H9 (cell line): ENCODE results near the gene ZFAND3. TPM values are rescaled to one million over a fixed set of nuclear protein-coding genes. Genes with fewer than 3 reads are reported as not detected.

ENCODE experiments used
- DNase-seq: peaks from one replicate; pipeline ENCODE4 v3.0.0-alpha.2; 2017
- H2AFZ ChIP-seq: one replicate; pipeline ENCODE4 v1.6.1; 2013; ENCODE audit warnings: mild to moderate bottlenecking, low read length, control low read depth, moderate library complexity
- H2AK5ac ChIP-seq: 2 replicates; pipeline ENCODE4 v1.6.1; 2013; ENCODE audit warnings: low read length, control low read depth, mixed read lengths; ENCODE audit not compliant: insufficient read length
- H2BK120ac ChIP-seq: one replicate; pipeline ENCODE4 v1.6.1; 2013; ENCODE audit warnings: low read depth, mild to moderate bottlenecking, low read length, control low read depth, inconsistent platforms; ENCODE audit not compliant: poor library complexity, severe bottlenecking
- H2BK12ac ChIP-seq: 2 replicates; pipeline ENCODE4 v1.6.1; 2013; ENCODE audit warnings: low read length, control low read depth, mixed read lengths, low read depth; ENCODE audit not compliant: insufficient read length
- H2BK15ac ChIP-seq: 2 replicates; pipeline ENCODE4 v1.6.1; 2013; ENCODE audit warnings: low read depth, low read length, control low read depth
- H2BK20ac ChIP-seq: one replicate; pipeline ENCODE4 v1.6.1; 2013; ENCODE audit warnings: low read depth, mild to moderate bottlenecking, low read length, control low read depth, inconsistent platforms; ENCODE audit not compliant: poor library complexity, severe bottlenecking
- H2BK5ac ChIP-seq: 2 replicates; pipeline ENCODE4 v1.6.1; 2013; ENCODE audit warnings: low read length, control low read depth, mixed read lengths; ENCODE audit not compliant: insufficient read length
- H3K14ac ChIP-seq: 2 replicates; pipeline ENCODE4 v1.6.1; 2013; ENCODE audit warnings: low read length, control low read depth; ENCODE audit not compliant: insufficient read depth
- H3K18ac ChIP-seq: 2 replicates; pipeline ENCODE4 v1.6.1; 2013; ENCODE audit warnings: low read depth, mild to moderate bottlenecking, mixed read lengths, low read length, control low read depth; ENCODE audit not compliant: insufficient read length
- H3K23ac ChIP-seq: 2 replicates; pipeline ENCODE4 v1.6.1; 2013; ENCODE audit warnings: low read length, control low read depth, mixed read lengths, low read depth; ENCODE audit not compliant: insufficient read length
- H3K23me2 ChIP-seq: 2 replicates; pipeline ENCODE4 v1.6.1; 2013; ENCODE audit warnings: low read depth, mild to moderate bottlenecking, mixed read lengths, low read length, control low read depth; ENCODE audit not compliant: insufficient read length, poor library complexity, severe bottlenecking
- H3K27ac ChIP-seq: 2 replicates; pipeline ENCODE4 v1.5.1; 2013; ENCODE audit warnings: low read length, control low read depth, mixed read lengths, low read depth; ENCODE audit not compliant: insufficient read length
- H3K27me3 ChIP-seq: 2 replicates; pipeline ENCODE4 v1.6.1; 2013; ENCODE audit warnings: low read length, control low read depth, inconsistent platforms; ENCODE audit not compliant: insufficient read depth
- H3K4ac ChIP-seq: 2 replicates; pipeline ENCODE4 v1.6.1; 2013; ENCODE audit warnings: low read depth, mild to moderate bottlenecking, control low read depth, inconsistent platforms, low read length, moderate library complexity
- H3K4me1 ChIP-seq: 2 replicates; pipeline ENCODE4 v1.6.1; 2013; ENCODE audit warnings: low read length, control low read depth, inconsistent platforms; ENCODE audit not compliant: insufficient read depth
- H3K4me2 ChIP-seq: 2 replicates; pipeline ENCODE4 v1.6.1; 2013; ENCODE audit warnings: low read length, control low read depth, mixed read lengths; ENCODE audit not compliant: insufficient read length, insufficient read depth
- H3K56ac ChIP-seq: 2 replicates; pipeline ENCODE4 v1.6.1; 2013; ENCODE audit warnings: low read depth, mild to moderate bottlenecking, mixed read lengths, low read length, control low read depth; ENCODE audit not compliant: insufficient read length
- H3K79me1 ChIP-seq: 2 replicates; pipeline ENCODE4 v1.6.1; 2013; ENCODE audit warnings: low read depth, mild to moderate bottlenecking, moderate library complexity, low read length, control low read depth, inconsistent platforms; ENCODE audit not compliant: insufficient read depth, poor library complexity, severe bottlenecking
- H3K79me2 ChIP-seq: 2 replicates; pipeline ENCODE4 v1.6.1; 2013; ENCODE audit warnings: low read length, control low read depth, inconsistent platforms; ENCODE audit not compliant: insufficient read depth
- H3K9ac ChIP-seq: 2 replicates; pipeline ENCODE4 v1.6.1; 2013; ENCODE audit warnings: low read length, control low read depth, mixed read lengths; ENCODE audit not compliant: insufficient read length; ENCODE audit errors: extremely low read depth
- H3K9me3 ChIP-seq: one replicate; pipeline ENCODE4 v1.6.1; 2013; ENCODE audit warnings: low read depth, low read length, inconsistent platforms; ENCODE audit not compliant: control insufficient read depth
- H3T11ph ChIP-seq: one replicate; pipeline ENCODE4 v1.6.1; 2013; ENCODE audit warnings: mild to moderate bottlenecking, low read length, control low read depth, inconsistent platforms
- H4K20me1 ChIP-seq: one replicate; pipeline ENCODE4 v1.6.1; 2013; ENCODE audit not compliant: control insufficient read depth, insufficient read length, insufficient read depth
- H4K5ac ChIP-seq: 2 replicates; pipeline ENCODE4 v1.6.1; 2013; ENCODE audit warnings: low read depth, mild to moderate bottlenecking, mixed read lengths, low read length, control low read depth; ENCODE audit not compliant: insufficient read length
- H4K8ac ChIP-seq: replicated peaks from 2 replicates; pipeline ENCODE4 v1.6.1; 2013; ENCODE audit warnings: low read length, control low read depth, mixed read lengths, low read depth; ENCODE audit not compliant: insufficient read length
- H4K91ac ChIP-seq: 2 replicates; pipeline ENCODE4 v1.6.1; 2013; ENCODE audit warnings: low read depth, mild to moderate bottlenecking, moderate library complexity, mixed read lengths, low read length, control low read depth; ENCODE audit not compliant: insufficient read length
- H3K27ac Mint-ChIP-seq, 3 experiments: 2 replicates in 2 of 3; 3 replicates in 1 of 3; pipeline ENCODE4 v1.8.0; 2020 to 2021; ENCODE audit warnings: mixed read lengths in 3 of 3, mild to moderate bottlenecking in 1 of 3, moderate library complexity in 1 of 3
- H3K27me3 Mint-ChIP-seq: 2 replicates; pipeline ENCODE4 v1.8.0; 2021; ENCODE audit warnings: low read depth, mild to moderate bottlenecking, moderate library complexity, mixed read lengths
- H3K36me3 Mint-ChIP-seq, 3 experiments: 2 replicates in 2 of 3; 3 replicates in 1 of 3; pipeline ENCODE4 v1.8.0; 2020 to 2021; ENCODE audit warnings: low read depth in 3 of 3, mixed read lengths in 3 of 3; ENCODE audit not compliant: insufficient read depth in 1 of 3
- H3K4me1 Mint-ChIP-seq, 2 experiments: 2 replicates each; pipeline ENCODE4 v1.8.0; 2020; ENCODE audit warnings: mixed read lengths in 2 of 2
- H3K4me3 Mint-ChIP-seq, 2 experiments: 2 replicates in 1 of 2; 3 replicates in 1 of 2; pipeline ENCODE4 v1.8.0; 2020 to 2021; ENCODE audit warnings: mild to moderate bottlenecking in 2 of 2, mixed read lengths in 2 of 2, moderate library complexity in 1 of 2
- H3K9me3 Mint-ChIP-seq, 2 experiments: 2 replicates in 1 of 2; 3 replicates in 1 of 2; pipeline ENCODE4 v1.8.0; 2020; ENCODE audit warnings: mild to moderate bottlenecking in 2 of 2, mixed read lengths in 2 of 2, moderate library complexity in 1 of 2
- WGBS: extraction: QIAGEN DNeasy Blood & Tissue Kit; methylation state at CpG from one replicate; pipeline ENCODE4 v1.1.7; 2013; ENCODE audit warnings: missing lambda C conversion rate, low lambda C conversion rate, mixed read lengths; ENCODE audit not compliant: insufficient read length; ENCODE audit errors: extremely low coverage; 5-methylcytosine and 5-hydroxymethylcytosine counted together
- total RNA-seq: library from RNA; stranded (reverse); gene quantifications from 2 replicates; pipeline ENCODE4 v1.2.1, GENCODE V29; 2021
- TF ChIP-seq, protein P1 (sequence below): fragments of 200-600 bp; sonication (generic); conservative IDR thresholded peaks from 3 replicates; pipeline ENCODE4 v1.8.0; 2021; ENCODE audit warnings: antibody characterized with exemption, mild to moderate bottlenecking

ZFAND3 gene
- total RNA-seq, 1 experiment from 2014 or later, result 57.7 TPM

DNA sequence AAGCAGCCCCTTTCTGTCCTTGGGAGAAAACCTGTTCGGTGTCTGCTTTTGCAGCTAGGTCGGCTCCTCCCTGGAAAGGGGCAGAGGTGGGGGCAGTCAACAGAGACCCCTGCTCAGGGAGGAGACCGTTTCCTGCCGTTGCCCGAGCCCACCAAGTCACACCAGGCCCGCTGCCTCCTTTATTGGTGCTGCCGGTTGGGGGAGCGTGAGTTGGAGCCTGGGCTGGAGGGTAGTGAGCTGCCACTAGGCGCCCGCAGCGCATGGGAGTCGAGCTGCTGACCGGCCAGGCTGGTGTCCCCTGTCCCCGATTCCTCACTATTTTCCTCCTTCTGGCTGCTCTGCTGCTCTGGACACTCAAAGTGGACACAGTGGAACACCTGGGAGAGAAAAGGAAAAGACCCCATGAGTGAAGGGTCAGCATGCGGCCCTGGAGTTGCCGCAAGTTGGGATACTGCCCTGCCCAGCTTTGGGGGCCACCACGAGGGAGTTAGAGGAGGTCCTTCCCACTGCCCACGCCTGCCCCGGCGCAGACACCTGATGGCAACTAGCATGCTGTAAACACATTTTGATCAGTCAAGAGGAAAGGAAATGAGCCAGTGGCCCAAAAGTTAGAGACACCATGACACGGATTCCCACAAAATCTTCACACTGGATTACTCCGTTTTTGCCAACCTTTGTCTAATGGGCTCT lies 355.4 kb downstream of the ZFAND3 start:
- peak overlapping the region in 1 of 3 experiments; percentile 22; a peak in 1 of 7 replicates for H3K27ac Mint-ChIP-seq
- H4K5ac ChIP-seq, result no peak overlapping the region
- WGBS, result no CpG with 5 or more reads among the region's 22 CpGs
- no peak overlapping the region for H4K8ac ChIP-seq
- H3K4me2 ChIP-seq, result no peak overlapping the region
- TF ChIP-seq, protein P1, sequence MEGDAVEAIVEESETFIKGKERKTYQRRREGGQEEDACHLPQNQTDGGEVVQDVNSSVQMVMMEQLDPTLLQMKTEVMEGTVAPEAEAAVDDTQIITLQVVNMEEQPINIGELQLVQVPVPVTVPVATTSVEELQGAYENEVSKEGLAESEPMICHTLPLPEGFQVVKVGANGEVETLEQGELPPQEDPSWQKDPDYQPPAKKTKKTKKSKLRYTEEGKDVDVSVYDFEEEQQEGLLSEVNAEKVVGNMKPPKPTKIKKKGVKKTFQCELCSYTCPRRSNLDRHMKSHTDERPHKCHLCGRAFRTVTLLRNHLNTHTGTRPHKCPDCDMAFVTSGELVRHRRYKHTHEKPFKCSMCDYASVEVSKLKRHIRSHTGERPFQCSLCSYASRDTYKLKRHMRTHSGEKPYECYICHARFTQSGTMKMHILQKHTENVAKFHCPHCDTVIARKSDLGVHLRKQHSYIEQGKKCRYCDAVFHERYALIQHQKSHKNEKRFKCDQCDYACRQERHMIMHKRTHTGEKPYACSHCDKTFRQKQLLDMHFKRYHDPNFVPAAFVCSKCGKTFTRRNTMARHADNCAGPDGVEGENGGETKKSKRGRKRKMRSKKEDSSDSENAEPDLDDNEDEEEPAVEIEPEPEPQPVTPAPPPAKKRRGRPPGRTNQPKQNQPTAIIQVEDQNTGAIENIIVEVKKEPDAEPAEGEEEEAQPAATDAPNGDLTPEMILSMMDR, result no peak
- no peaks in the 10 kb centered on the region for H3K79me1 ChIP-seq
- H4K91ac ChIP-seq, result no peak overlapping the region
- no peak overlapping the region for H2BK15ac ChIP-seq
- H3K4ac ChIP-seq, result no peak overlapping the region
- H3K23ac ChIP-seq, result no peak overlapping the region
- no peaks in the 10 kb centered on the region for H3K23me2 ChIP-seq
- no peak for DNase-seq
- H2BK5ac ChIP-seq, result no peak overlapping the region
- H3K4me1 Mint-ChIP-seq, result peaks cover 28 to 56% of the 10 kb centered on the region in 2 experiments
- no peaks in the 10 kb centered on the region; a peak in 1 of 7 replicates for H3K36me3 Mint-ChIP-seq
- no peak overlapping the region for H3K27ac ChIP-seq
- no peaks in the 10 kb centered on the region for H3K9me3 ChIP-seq
- H3K18ac ChIP-seq, result no peak overlapping the region
- H2AK5ac ChIP-seq, result no peak overlapping the region
- H2AFZ ChIP-seq, result no peak overlapping the region
- no peaks in the 10 kb centered on the region for H3K9me3 Mint-ChIP-seq
- no peak overlapping the region for H3K9ac ChIP-seq
- H3K27me3 ChIP-seq, result no peaks in the 10 kb centered on the region
- no peaks in the 10 kb centered on the region for H3K79me2 ChIP-seq
- H2BK12ac ChIP-seq, result no peak overlapping the region
- H3K14ac ChIP-seq, result no peak overlapping the region
- no peak overlapping the region for H2BK120ac ChIP-seq
- H3K4me1 ChIP-seq, result no peaks in the 10 kb centered on the region
- no peaks in the 10 kb centered on the region for H4K20me1 ChIP-seq
- H3K4me3 Mint-ChIP-seq, result no peak overlapping the region
- H3K27me3 Mint-ChIP-seq, result no peaks in the 10 kb centered on the region
- H3K56ac ChIP-seq, result no peak overlapping the region
- H3T11ph ChIP-seq, result no peak overlapping the region
- no peak overlapping the region for H2BK20ac ChIP-seq
